GM23338 (cell line): ENCODE results near the gene SMTNL2. TPM values are rescaled to one million over a fixed set of nuclear protein-coding genes. Genes with fewer than 3 reads are reported as not detected.

Experiments used
- ATAC-seq: fragments of 200-7000 bp; cut with Tn5 transposase; 3 replicates; pipeline ENCODE4 v1.9.1; 2020
- DNase-seq: peaks from one replicate; pipeline ENCODE4 v3.0.0-alpha.2; 2015; ENCODE audit warnings: low spot score
- H2AFZ ChIP-seq: fragments of 200-600 bp; sonication (generic); 2 replicates; pipeline ENCODE4 v1.8.0; 2016; ENCODE audit warnings: antibody characterized with exemption, mild to moderate bottlenecking, moderate library complexity
- H3F3A ChIP-seq: fragments of 200-600 bp; sonication (generic); replicated peaks from 2 replicates; pipeline ENCODE4 v1.8.0; 2017; ENCODE audit warnings: antibody characterized with exemption, mixed run types, low read depth
- H3K27ac ChIP-seq: fragments of 200-600 bp; sonication (generic); 2 replicates; pipeline ENCODE4 v1.6.1; 2016; ENCODE audit warnings: low read depth
- H3K27me3 ChIP-seq: fragments of 200-600 bp; sonication (generic); 2 replicates; pipeline ENCODE4 v1.8.0; 2016; ENCODE audit warnings: mild to moderate bottlenecking, mixed run types, moderate library complexity; ENCODE audit not compliant: insufficient read depth
- H3K36me3 ChIP-seq: fragments of 200-600 bp; sonication (generic); 2 replicates; pipeline ENCODE4 v1.8.0; 2016; ENCODE audit warnings: mild to moderate bottlenecking; ENCODE audit not compliant: insufficient read depth
- H3K4me1 ChIP-seq: fragments of 200-600 bp; sonication (generic); 2 replicates; pipeline ENCODE4 v1.8.0; 2016; ENCODE audit warnings: mild to moderate bottlenecking, moderate library complexity; ENCODE audit not compliant: insufficient read depth
- H3K4me2 ChIP-seq: fragments of 200-600 bp; sonication (generic); 2 replicates; pipeline ENCODE4 v1.7.1; 2017; ENCODE audit warnings: mixed run types
- H3K4me3 ChIP-seq: fragments of 200-600 bp; sonication (generic); 2 replicates; pipeline ENCODE4 v1.6.1; 2016; ENCODE audit warnings: mixed run types
- H3K79me2 ChIP-seq: fragments of 200-600 bp; sonication (generic); replicated peaks from 2 replicates; pipeline ENCODE4 v1.8.0; 2017; ENCODE audit warnings: mild to moderate bottlenecking; ENCODE audit not compliant: insufficient read depth
- H3K9me2 ChIP-seq: fragments of 200-600 bp; sonication (generic); 2 replicates; pipeline ENCODE4 v1.8.0; 2017; ENCODE audit not compliant: insufficient read depth
- H4K20me1 ChIP-seq: fragments of 200-600 bp; sonication (generic); replicated peaks from 2 replicates; pipeline ENCODE4 v1.8.0; 2017; ENCODE audit warnings: mild to moderate bottlenecking; ENCODE audit not compliant: insufficient read depth
- H3K27ac Mint-ChIP-seq: 2 replicates; pipeline ENCODE4 v1.8.0; 2020; ENCODE audit warnings: inconsistent platforms, mild to moderate bottlenecking, moderate library complexity, mixed read lengths
- H3K27me3 Mint-ChIP-seq: 3 replicates; pipeline ENCODE4 v1.8.0; 2022; ENCODE audit warnings: low read depth, mild to moderate bottlenecking, moderate library complexity, mixed read lengths, inconsistent platforms; ENCODE audit not compliant: insufficient read depth, poor library complexity
- H3K36me3 Mint-ChIP-seq: 3 replicates; pipeline ENCODE4 v1.8.0; 2021; ENCODE audit warnings: low read depth, mild to moderate bottlenecking, inconsistent platforms, moderate library complexity, mixed read lengths
- H3K4me1 Mint-ChIP-seq: 3 replicates; pipeline ENCODE4 v1.8.0; 2020; ENCODE audit warnings: mild to moderate bottlenecking, inconsistent platforms, mixed read lengths
- H3K4me3 Mint-ChIP-seq: 3 replicates; pipeline ENCODE4 v1.8.0; 2021; ENCODE audit warnings: moderate library complexity, mild to moderate bottlenecking, inconsistent platforms, mixed read lengths
- H3K9me3 Mint-ChIP-seq: 3 replicates; pipeline ENCODE4 v1.8.0; 2020; ENCODE audit warnings: moderate library complexity, mild to moderate bottlenecking, inconsistent platforms, mixed read lengths
- EZH2 ChIP-seq: fragments of 200-600 bp; sonication (generic); IDR thresholded peaks from one replicate; pipeline ENCODE4 v1.8.0; 2017; ENCODE audit warnings: antibody characterized with exemption, mild to moderate bottlenecking, low read depth; ENCODE audit not compliant: unreplicated experiment
- EZH2phosphoT487 ChIP-seq: fragments of 200-600 bp; sonication (generic); IDR thresholded peaks from one replicate; pipeline ENCODE4 v1.8.1; 2018; ENCODE audit warnings: antibody characterized with exemption; ENCODE audit not compliant: unreplicated experiment
- NANOG ChIP-seq: IDR thresholded peaks from 2 replicates; pipeline ENCODE4 v1.6.1; 2016; ENCODE audit warnings: antibody characterized with exemption, borderline replicate concordance
- POLR2AphosphoS5 ChIP-seq: IDR thresholded peaks from 2 replicates; pipeline ENCODE4 v1.6.1; 2016; ENCODE audit warnings: antibody characterized with exemption, low read depth
- ZNF114 ChIP-seq: fragments of 250-450 bp; sonication (Bioruptor Pico); IDR thresholded peaks from 2 replicates; pipeline ENCODE4 v1.5.0; 2020; ENCODE audit warnings: mild to moderate bottlenecking, moderate library complexity
- ZNF331 ChIP-seq: fragments of 250-450 bp; sonication (Bioruptor Pico); IDR thresholded peaks from 2 replicates; pipeline ENCODE4 v1.5.0; 2020; ENCODE audit warnings: low read depth, mild to moderate bottlenecking, moderate library complexity
- polyA plus RNA-seq: library from polyadenylated mRNA; unstranded; fragments of >200 nt; fragmentation: Nextera tagmentation; extraction: Ambion mirVana; gene quantifications from 2 replicates; pipeline ENCODE4 v1.2.1, GENCODE V29; 2016
- total RNA-seq: library from RNA; depleted of rRNA; stranded (reverse); fragments of >200 nt; shearing (Covaris generic); gene quantifications from 2 replicates; pipeline ENCODE4 v1.2.3, GENCODE V29; 2014
- TF ChIP-seq, protein P1 (sequence below): IDR thresholded peaks from one replicate; pipeline ENCODE4 v1.6.1; 2018; ENCODE audit warnings: antibody characterized with exemption; ENCODE audit not compliant: unreplicated experiment
- TF ChIP-seq, protein P2 (sequence below): fragments of 250-450 bp; sonication (Bioruptor Pico); IDR thresholded peaks from 2 replicates; pipeline ENCODE4 v1.5.0; 2020; ENCODE audit warnings: mild to moderate bottlenecking, moderate library complexity

Gene SMTNL2
- total and polyA plus RNA-seq, 2 experiments from 2014 or later, result 1.3 to 4.3 TPM

DNA sequence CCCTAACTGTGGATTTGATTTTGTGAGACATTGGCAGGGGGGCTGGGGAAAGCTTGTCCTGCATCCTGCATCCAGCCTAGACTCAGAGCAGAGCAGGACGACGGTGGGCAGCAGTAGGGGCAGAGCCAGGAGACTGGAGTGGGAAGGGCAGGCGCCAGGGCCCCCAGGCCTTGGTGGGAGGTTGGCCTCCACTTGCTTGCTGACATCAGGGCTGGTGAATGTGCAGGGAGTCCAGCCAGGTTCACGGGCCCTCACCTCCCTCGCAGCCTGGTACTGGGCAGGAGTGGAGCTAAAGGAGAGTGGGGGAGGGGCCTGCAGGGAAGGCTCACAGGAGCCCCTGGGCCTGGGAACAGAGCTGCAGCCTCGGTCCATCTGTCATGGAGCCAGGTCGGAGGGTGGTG, 2.2 kb upstream of the SMTNL2 start:
- Histone ChIP-seq H2AFZ (no peak overlapping the region), H3K9me2 (no peaks in the 10 kb centered on the region), H3F3A (no peaks in the 10 kb centered on the region), H3K36me3 (no peaks in the 10 kb centered on the region), H3K4me3 (no peak overlapping the region), H3K4me2 (no peak overlapping the region), H4K20me1 (no peaks in the 10 kb centered on the region), H3K27me3 (peaks cover 39% of the 10 kb centered on the region), H3K79me2 (no peaks in the 10 kb centered on the region), H3K4me1 (peaks cover 14% of the 10 kb centered on the region), H3K27ac (no peak overlapping the region)
- peaks cover 28% of the 10 kb centered on the region for H3K4me1 Mint-ChIP-seq
- ATAC-seq (no peak), DNase-seq (no peak)
- H3K27ac Mint-ChIP-seq, result no peak overlapping the region
- H3K9me3 Mint-ChIP-seq, result peaks cover 5% of the 10 kb centered on the region; the same call in 2 of the 3 replicates
- no peak overlapping the region for H3K4me3 Mint-ChIP-seq
- H3K36me3 Mint-ChIP-seq, result 0 out of 3 replicates have a peak, but pooled peaks cover 3% of the 10 kb centered on the region
- no peak for TF ChIP-seq POLR2AphosphoS5
- TF ChIP-seq EZH2, result no peak
- TF ChIP-seq NANOG, result no peak
- TF ChIP-seq, protein P1, sequence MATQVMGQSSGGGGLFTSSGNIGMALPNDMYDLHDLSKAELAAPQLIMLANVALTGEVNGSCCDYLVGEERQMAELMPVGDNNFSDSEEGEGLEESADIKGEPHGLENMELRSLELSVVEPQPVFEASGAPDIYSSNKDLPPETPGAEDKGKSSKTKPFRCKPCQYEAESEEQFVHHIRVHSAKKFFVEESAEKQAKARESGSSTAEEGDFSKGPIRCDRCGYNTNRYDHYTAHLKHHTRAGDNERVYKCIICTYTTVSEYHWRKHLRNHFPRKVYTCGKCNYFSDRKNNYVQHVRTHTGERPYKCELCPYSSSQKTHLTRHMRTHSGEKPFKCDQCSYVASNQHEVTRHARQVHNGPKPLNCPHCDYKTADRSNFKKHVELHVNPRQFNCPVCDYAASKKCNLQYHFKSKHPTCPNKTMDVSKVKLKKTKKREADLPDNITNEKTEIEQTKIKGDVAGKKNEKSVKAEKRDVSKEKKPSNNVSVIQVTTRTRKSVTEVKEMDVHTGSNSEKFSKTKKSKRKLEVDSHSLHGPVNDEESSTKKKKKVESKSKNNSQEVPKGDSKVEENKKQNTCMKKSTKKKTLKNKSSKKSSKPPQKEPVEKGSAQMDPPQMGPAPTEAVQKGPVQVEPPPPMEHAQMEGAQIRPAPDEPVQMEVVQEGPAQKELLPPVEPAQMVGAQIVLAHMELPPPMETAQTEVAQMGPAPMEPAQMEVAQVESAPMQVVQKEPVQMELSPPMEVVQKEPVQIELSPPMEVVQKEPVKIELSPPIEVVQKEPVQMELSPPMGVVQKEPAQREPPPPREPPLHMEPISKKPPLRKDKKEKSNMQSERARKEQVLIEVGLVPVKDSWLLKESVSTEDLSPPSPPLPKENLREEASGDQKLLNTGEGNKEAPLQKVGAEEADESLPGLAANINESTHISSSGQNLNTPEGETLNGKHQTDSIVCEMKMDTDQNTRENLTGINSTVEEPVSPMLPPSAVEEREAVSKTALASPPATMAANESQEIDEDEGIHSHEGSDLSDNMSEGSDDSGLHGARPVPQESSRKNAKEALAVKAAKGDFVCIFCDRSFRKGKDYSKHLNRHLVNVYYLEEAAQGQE, result no peak
- no peak for TF ChIP-seq ZNF114 (CRISPR knock-in tag)
- peaks cover 34% of the 10 kb centered on the region for H3K27me3 Mint-ChIP-seq

DNA sequence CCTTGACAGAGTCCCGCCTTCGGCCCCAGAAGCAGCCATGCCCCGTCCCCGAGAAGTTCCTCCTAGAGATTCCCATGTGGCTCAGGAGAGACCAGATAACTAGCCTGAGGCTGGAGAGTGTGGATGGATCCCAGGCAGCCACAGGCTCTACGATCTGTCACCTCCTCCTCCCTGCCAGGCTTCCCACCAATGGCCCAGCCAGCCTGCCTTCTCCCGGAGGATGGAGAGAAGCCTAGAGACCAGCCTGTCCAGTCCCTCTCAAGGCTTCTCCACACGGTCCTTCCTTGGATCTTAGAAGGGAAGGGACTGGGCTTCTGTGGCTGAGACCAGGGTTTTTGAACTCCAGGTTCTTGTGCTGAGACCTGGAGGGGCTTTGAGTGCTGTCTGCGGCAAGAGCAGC, 1.6 kb upstream of the SMTNL2 start:
- H3K27me3 ChIP-seq, result peaks cover 39% of the 10 kb centered on the region
- no peak overlapping the region for H2AFZ ChIP-seq

More for the DNA sequence above, 1.6 kb upstream of the SMTNL2 start:
- Mint-ChIP-seq H3K4me1 (peaks cover 25% of the 10 kb centered on the region), H3K4me3 (no peak overlapping the region), H3K27me3 (peaks cover 39% of the 10 kb centered on the region), H3K36me3 (0 out of 3 replicates have a peak, but pooled peaks cover 3% of the 10 kb centered on the region), H3K27ac (no peak overlapping the region), H3K9me3 (peaks cover 4% of the 10 kb centered on the region; the same call in 2 of the 3 replicates)
- no peaks in the 10 kb centered on the region for H3K79me2 ChIP-seq
- no peak overlapping the region for H3K4me2 ChIP-seq
- TF ChIP-seq, protein P2, sequence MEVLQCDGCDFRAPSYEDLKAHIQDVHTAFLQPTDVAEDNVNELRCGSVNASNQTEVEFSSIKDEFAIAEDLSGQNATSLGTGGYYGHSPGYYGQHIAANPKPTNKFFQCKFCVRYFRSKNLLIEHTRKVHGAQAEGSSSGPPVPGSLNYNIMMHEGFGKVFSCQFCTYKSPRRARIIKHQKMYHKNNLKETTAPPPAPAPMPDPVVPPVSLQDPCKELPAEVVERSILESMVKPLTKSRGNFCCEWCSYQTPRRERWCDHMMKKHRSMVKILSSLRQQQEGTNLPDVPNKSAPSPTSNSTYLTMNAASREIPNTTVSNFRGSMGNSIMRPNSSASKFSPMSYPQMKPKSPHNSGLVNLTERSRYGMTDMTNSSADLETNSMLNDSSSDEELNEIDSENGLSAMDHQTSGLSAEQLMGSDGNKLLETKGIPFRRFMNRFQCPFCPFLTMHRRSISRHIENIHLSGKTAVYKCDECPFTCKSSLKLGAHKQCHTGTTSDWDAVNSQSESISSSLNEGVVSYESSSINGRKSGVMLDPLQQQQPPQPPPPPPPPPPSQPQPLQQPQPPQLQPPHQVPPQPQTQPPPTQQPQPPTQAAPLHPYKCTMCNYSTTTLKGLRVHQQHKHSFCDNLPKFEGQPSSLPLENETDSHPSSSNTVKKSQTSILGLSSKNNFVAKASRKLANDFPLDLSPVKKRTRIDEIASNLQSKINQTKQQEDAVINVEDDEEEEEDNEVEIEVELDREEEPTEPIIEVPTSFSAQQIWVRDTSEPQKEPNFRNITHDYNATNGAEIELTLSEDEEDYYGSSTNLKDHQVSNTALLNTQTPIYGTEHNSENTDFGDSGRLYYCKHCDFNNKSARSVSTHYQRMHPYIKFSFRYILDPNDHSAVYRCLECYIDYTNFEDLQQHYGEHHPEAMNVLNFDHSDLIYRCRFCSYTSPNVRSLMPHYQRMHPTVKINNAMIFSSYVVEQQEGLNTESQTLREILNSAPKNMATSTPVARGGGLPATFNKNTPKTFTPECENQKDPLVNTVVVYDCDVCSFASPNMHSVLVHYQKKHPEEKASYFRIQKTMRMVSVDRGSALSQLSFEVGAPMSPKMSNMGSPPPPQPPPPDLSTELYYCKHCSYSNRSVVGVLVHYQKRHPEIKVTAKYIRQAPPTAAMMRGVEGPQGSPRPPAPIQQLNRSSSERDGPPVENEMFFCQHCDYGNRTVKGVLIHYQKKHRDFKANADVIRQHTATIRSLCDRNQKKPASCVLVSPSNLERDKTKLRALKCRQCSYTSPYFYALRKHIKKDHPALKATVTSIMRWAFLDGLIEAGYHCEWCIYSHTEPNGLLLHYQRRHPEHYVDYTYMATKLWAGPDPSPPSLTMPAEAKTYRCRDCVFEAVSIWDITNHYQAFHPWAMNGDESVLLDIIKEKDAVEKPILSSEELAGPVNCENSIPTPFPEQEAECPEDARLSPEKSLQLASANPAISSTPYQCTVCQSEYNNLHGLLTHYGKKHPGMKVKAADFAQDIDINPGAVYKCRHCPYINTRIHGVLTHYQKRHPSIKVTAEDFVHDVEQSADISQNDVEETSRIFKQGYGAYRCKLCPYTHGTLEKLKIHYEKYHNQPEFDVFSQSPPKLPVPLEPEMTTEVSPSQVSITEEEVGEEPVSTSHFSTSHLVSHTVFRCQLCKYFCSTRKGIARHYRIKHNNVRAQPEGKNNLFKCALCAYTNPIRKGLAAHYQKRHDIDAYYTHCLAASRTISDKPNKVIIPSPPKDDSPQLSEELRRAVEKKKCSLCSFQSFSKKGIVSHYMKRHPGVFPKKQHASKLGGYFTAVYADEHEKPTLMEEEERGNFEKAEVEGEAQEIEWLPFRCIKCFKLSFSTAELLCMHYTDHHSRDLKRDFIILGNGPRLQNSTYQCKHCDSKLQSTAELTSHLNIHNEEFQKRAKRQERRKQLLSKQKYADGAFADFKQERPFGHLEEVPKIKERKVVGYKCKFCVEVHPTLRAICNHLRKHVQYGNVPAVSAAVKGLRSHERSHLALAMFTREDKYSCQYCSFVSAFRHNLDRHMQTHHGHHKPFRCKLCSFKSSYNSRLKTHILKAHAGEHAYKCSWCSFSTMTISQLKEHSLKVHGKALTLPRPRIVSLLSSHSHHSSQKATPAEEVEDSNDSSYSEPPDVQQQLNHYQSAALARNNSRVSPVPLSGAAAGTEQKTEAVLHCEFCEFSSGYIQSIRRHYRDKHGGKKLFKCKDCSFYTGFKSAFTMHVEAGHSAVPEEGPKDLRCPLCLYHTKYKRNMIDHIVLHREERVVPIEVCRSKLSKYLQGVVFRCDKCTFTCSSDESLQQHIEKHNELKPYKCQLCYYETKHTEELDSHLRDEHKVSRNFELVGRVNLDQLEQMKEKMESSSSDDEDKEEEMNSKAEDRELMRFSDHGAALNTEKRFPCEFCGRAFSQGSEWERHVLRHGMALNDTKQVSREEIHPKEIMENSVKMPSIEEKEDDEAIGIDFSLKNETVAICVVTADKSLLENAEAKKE (CRISPR knock-in tag), result no peak
- no peak for TF ChIP-seq ZNF331 (CRISPR knock-in tag)
- no peak for TF ChIP-seq EZH2phosphoT487
- no peak for DNase-seq
- no peaks in the 10 kb centered on the region for H3K36me3 ChIP-seq
- peaks cover 9% of the 10 kb centered on the region for H3K4me1 ChIP-seq
- no peaks in the 10 kb centered on the region for H3F3A ChIP-seq
- no peak for ATAC-seq
- H4K20me1 ChIP-seq, result no peaks in the 10 kb centered on the region
- no peak overlapping the region for H3K27ac ChIP-seq
- H3K4me3 ChIP-seq, result no peak overlapping the region
- no peaks in the 10 kb centered on the region for H3K9me2 ChIP-seq
